SK-N-MC (cell line): Measurements from ENCODE around the gene KIF26B.
"Not testable (repeated sequence)": the region's sequence is repeated elsewhere in the genome, so short reads cannot be mapped to it uniquely, and the experiment has no call there.

Source experiments
- DNase-seq: peaks from one replicate; pipeline ENCODE4 v3.0.0-alpha.2; 2011; ENCODE audit warnings: low read depth, low spot score
- H3K27ac ChIP-seq: fragments of 200-600 bp; sonication (generic); 2 replicates; pipeline ENCODE4 v1.5.1; 2016; ENCODE audit warnings: mixed run types
- H3K36me3 ChIP-seq: fragments of 200-600 bp; sonication (generic); 2 replicates; pipeline ENCODE4 v1.6.1; 2017; ENCODE audit warnings: antibody characterized with exemption, low read length, mixed read lengths; ENCODE audit not compliant: insufficient read depth
- H3K4me3 ChIP-seq: fragments of 200-600 bp; sonication (generic); 2 replicates; pipeline ENCODE4 v1.5.1; 2016
- H3K9ac ChIP-seq: fragments of 200-600 bp; sonication (generic); 2 replicates; pipeline ENCODE4 v1.8.0; 2017; ENCODE audit warnings: mixed run types, mixed read lengths; ENCODE audit not compliant: insufficient read length
- H3K9me3 ChIP-seq: fragments of 200-600 bp; sonication (generic); 2 replicates; pipeline ENCODE4 v1.6.1; 2017; ENCODE audit warnings: low read depth, mild to moderate bottlenecking, antibody characterized with exemption, low read length, moderate library complexity, mixed read lengths
- EZH2 ChIP-seq: fragments of 200-600 bp; sonication (generic); IDR thresholded peaks from one replicate; pipeline ENCODE4 v1.6.1; 2017; ENCODE audit warnings: antibody characterized with exemption
- FOXP2 ChIP-seq: optimal IDR thresholded peaks from 2 replicates; pipeline ENCODE3; 2011; ENCODE audit warnings: mild to moderate bottlenecking, moderate library complexity; ENCODE audit not compliant: insufficient read depth; ENCODE audit errors: extremely low read length, control extremely low read depth
- POLR2AphosphoS5 ChIP-seq: IDR thresholded peaks from 2 replicates; pipeline ENCODE4 v1.6.1; 2012; ENCODE audit warnings: mild to moderate bottlenecking, low read depth, low read length, borderline replicate concordance

The KIF26B gene

GRCh38 chr1:245313576-245313975, 158.8 kb downstream of the KIF26B start:
- DNase-seq, result no peak
- TF ChIP-seq FOXP2, result no peak
- TF ChIP-seq POLR2AphosphoS5, result no peak
- TF ChIP-seq EZH2, result no peak
- H3K9me3 ChIP-seq, result no peaks in the 10 kb centered on the region

GRCh38 chr1:245316784-245317183, 162.0 kb downstream of the KIF26B start:
- Histone ChIP-seq H3K9me3 (no peaks in the 10 kb centered on the region), H3K36me3 (no peaks in the 10 kb centered on the region), H3K9ac (no peak overlapping the region), H3K4me3 (no peak overlapping the region), H3K27ac (no peak overlapping the region)
- no peak for TF ChIP-seq EZH2
- no peak for TF ChIP-seq FOXP2
- no peak for TF ChIP-seq POLR2AphosphoS5
- DNase-seq, result no peak

More at GRCh38 chr1:245313576-245313975, 158.8 kb downstream of the KIF26B start:
- no peak overlapping the region for H3K9ac ChIP-seq
- no peaks in the 10 kb centered on the region for H3K36me3 ChIP-seq
- H3K4me3 ChIP-seq, result no peak overlapping the region
- no peak overlapping the region for H3K27ac ChIP-seq

GRCh38 chr1:245317217-245317616, 162.4 kb downstream of the KIF26B start:
- TF ChIP-seq EZH2, result no peak
- no peak for TF ChIP-seq POLR2AphosphoS5
- TF ChIP-seq FOXP2, result no peak
- Histone ChIP-seq H3K27ac (no peak overlapping the region), H3K36me3 (no peaks in the 10 kb centered on the region), H3K9me3 (no peaks in the 10 kb centered on the region), H3K4me3 (no peak overlapping the region), H3K9ac (no peak overlapping the region)
- DNase-seq, result no peak

- Histone ChIP-seq H3K27ac (no peak overlapping the region), H3K9ac (no peak overlapping the region), H3K4me3 (no peak overlapping the region), H3K36me3 (no peaks in the 10 kb centered on the region), H3K9me3 (no peaks in the 10 kb centered on the region)
- TF ChIP-seq FOXP2 (no peak), EZH2 (no peak), POLR2AphosphoS5 (no peak)
- no peak for DNase-seq
Observed at GRCh38 chr1:245319094-245319493, 164.3 kb downstream of the KIF26B start.

- Histone ChIP-seq H3K9ac (no peak overlapping the region), H3K4me3 (no peak overlapping the region), H3K36me3 (no peaks in the 10 kb centered on the region), H3K9me3 (no peaks in the 10 kb centered on the region), H3K27ac (no peak overlapping the region)
- no peak for DNase-seq
- TF ChIP-seq EZH2, result no peak
Observed at GRCh38 chr1:245322673-245323072, 167.9 kb downstream of the KIF26B start.

GRCh38 chr1:245323765-245324164, 169.0 kb downstream of the KIF26B start:
- not testable (repeated sequence) for H3K36me3 ChIP-seq, H3K9me3 ChIP-seq, H3K4me3 ChIP-seq, H3K27ac ChIP-seq, DNase-seq, H3K9ac ChIP-seq

GRCh38 chr1:245325922-245326795, 171.4 kb downstream of the KIF26B start:
- no peak overlapping the region for H3K4me3 ChIP-seq
- no peak overlapping the region for H3K9ac ChIP-seq
- H3K9me3 ChIP-seq, result no peaks in the 10 kb centered on the region
- H3K27ac ChIP-seq, result no peak overlapping the region
- TF ChIP-seq FOXP2 (no peak), POLR2AphosphoS5 (no peak), EZH2 (no peak)
- H3K36me3 ChIP-seq, result no peaks in the 10 kb centered on the region
- no peak for DNase-seq

- H3K27ac ChIP-seq, result no peak overlapping the region
- no peaks in the 10 kb centered on the region for H3K9me3 ChIP-seq
- H3K9ac ChIP-seq, result no peak overlapping the region
- no peak for DNase-seq
- TF ChIP-seq POLR2AphosphoS5 (no peak), FOXP2 (no peak), EZH2 (no peak)
- H3K4me3 ChIP-seq, result no peak overlapping the region
- H3K36me3 ChIP-seq, result no peaks in the 10 kb centered on the region
Observed at GRCh38 chr1:245327360-245327759, 172.6 kb downstream of the KIF26B start.

- no peak for DNase-seq
- H3K9ac ChIP-seq, result no peak overlapping the region
- no peak overlapping the region for H3K27ac ChIP-seq
- no peaks in the 10 kb centered on the region for H3K9me3 ChIP-seq
- H3K36me3 ChIP-seq, result no peaks in the 10 kb centered on the region
- TF ChIP-seq EZH2 (no peak), FOXP2 (no peak), POLR2AphosphoS5 (no peak)
- H3K4me3 ChIP-seq, result no peak overlapping the region
Observed at GRCh38 chr1:245327842-245328241, 173.1 kb downstream of the KIF26B start.
